ENCODE measurements around the gene OLFML2B.

- TF ChIP-seq, protein P1, sequence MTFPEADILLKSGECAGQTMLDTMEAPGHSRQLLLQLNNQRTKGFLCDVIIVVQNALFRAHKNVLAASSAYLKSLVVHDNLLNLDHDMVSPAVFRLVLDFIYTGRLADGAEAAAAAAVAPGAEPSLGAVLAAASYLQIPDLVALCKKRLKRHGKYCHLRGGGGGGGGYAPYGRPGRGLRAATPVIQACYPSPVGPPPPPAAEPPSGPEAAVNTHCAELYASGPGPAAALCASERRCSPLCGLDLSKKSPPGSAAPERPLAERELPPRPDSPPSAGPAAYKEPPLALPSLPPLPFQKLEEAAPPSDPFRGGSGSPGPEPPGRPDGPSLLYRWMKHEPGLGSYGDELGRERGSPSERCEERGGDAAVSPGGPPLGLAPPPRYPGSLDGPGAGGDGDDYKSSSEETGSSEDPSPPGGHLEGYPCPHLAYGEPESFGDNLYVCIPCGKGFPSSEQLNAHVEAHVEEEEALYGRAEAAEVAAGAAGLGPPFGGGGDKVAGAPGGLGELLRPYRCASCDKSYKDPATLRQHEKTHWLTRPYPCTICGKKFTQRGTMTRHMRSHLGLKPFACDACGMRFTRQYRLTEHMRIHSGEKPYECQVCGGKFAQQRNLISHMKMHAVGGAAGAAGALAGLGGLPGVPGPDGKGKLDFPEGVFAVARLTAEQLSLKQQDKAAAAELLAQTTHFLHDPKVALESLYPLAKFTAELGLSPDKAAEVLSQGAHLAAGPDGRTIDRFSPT (tag by site-specific recombination; IDR thresholded peaks at IDR 0.05): no peak
- TF ChIP-seq, protein P2, sequence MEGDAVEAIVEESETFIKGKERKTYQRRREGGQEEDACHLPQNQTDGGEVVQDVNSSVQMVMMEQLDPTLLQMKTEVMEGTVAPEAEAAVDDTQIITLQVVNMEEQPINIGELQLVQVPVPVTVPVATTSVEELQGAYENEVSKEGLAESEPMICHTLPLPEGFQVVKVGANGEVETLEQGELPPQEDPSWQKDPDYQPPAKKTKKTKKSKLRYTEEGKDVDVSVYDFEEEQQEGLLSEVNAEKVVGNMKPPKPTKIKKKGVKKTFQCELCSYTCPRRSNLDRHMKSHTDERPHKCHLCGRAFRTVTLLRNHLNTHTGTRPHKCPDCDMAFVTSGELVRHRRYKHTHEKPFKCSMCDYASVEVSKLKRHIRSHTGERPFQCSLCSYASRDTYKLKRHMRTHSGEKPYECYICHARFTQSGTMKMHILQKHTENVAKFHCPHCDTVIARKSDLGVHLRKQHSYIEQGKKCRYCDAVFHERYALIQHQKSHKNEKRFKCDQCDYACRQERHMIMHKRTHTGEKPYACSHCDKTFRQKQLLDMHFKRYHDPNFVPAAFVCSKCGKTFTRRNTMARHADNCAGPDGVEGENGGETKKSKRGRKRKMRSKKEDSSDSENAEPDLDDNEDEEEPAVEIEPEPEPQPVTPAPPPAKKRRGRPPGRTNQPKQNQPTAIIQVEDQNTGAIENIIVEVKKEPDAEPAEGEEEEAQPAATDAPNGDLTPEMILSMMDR (tag by site-specific recombination; IDR thresholded peaks at IDR 0.05): no peak
Measured at GRCh38 chr1:162014202-162014601, 9.5 kb downstream of the OLFML2B start.

Measured in HEK293 (cell line).